ENCODE data around the gene PIN1. TPM values are rescaled to one million over a fixed set of nuclear protein-coding genes. Genes with fewer than 3 reads are reported as not detected.

PIN1 gene
- 55.0 to 80.7 TPM (median 79.5 TPM) in 5 replicates for total RNA-seq (2022; extraction: Qiagen RNA extraction)

GRCh38 chr19:9834726-9835506, at the start of gene PIN1:
Gene PIN1 (plus strand): TSS chr19:9835318. CDS start chr19:9835345, 27 bp downstream.

GRCh38 chr19:9818734-9819595, 16.2 kb upstream of the PIN1 start, which contains the start of gene FBXL12:
Gene FBXL12 (minus strand): TSS chr19:9819079. CDS start chr19:9818813, 266 bp downstream.

DNA sequence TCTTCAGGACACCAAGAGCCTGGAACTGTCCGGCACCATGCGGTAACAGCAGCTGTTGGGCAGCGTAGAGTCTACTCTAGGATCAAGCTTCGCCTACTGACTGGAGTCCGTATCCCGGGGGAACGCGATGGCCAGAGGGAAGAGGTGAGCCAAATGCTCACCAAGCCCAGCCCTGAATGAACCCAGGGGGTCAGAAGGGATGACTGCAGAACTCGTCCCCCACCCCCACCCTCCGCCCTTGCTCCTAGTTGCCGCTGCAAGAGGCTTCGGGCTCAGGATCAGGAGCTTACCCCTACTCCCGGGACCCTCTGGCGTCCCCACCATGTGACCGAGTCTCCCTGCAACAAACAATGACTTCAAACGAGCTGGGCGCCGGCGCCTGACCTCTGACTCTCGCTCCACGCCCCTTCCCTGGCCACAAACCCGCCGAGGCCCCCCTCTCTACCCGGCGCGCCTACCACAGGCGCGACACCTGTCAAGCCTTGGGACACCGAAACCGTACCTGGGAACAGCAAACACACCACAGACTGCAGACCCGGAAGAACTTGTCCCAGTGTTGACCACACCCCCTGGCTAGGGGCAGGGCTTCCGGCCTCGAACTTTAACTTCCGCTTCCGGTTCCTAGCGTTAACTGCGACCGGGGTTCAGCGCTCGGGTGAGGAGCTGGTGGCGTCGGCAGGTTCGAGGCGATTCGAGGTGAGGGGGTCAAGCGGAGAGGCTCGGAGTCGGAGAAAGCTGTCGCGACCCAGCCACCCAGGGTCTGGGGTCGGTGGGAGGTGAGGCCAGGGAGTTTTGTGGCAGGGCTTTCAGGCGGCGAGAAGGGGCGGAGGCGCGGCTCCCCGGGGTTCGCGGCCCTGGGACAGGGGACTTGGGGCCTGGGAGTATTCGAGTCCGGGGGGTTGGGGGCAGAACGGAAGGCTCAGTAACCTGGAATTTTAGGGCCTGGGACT, 7.6 kb upstream of the PIN1 start, which contains the start of gene UBL5:
UBL5 (plus strand) TSS at position 630 of the 950 bp plus-strand sequence. CDS start 420 bp downstream, outside the sequence.

Other genes starting within 250 kb of the PIN1 start
- 8.3 to 10.7 TPM (median 9.6 TPM) in 5 replicates for gene ZNF561, start 214.1 kb upstream of the PIN1 start, total RNA-seq (2022; extraction: Qiagen RNA extraction)
- gene ZNF562, start 160.2 kb upstream of the PIN1 start, total RNA-seq (2022; extraction: Qiagen RNA extraction), result 4.9 to 6.9 TPM (median 6.2 TPM) in 5 replicates
- 0.72 to 1.2 TPM (median 1.1 TPM) in 5 replicates for gene ZNF846, start 66.6 kb upstream of the PIN1 start, total RNA-seq (2022; extraction: Qiagen RNA extraction)
- 12.3 to 13.9 TPM (median 12.7 TPM) in 5 replicates for gene FBXL12, start 16.2 kb upstream of the PIN1 start, total RNA-seq (2022; extraction: Qiagen RNA extraction)
- gene UBL5, start 7.4 kb upstream of the PIN1 start, total RNA-seq (2022; extraction: Qiagen RNA extraction), result 399 to 484 TPM (median 422 TPM) in 5 replicates
- 9.0 to 11.2 TPM (median 10.7 TPM) in 5 replicates for gene OLFM2, start 101.2 kb downstream of the PIN1 start, total RNA-seq (2022; extraction: Qiagen RNA extraction)
- gene COL5A3, start 175.2 kb downstream of the PIN1 start, total RNA-seq (2022; extraction: Qiagen RNA extraction), result 2.6 to 3.7 TPM (median 3.1 TPM) in 5 replicates
- 0.21 to 0.65 TPM (median 0.36 TPM) in 5 replicates for gene RDH8, start 178.2 kb downstream of the PIN1 start, total RNA-seq (2022; extraction: Qiagen RNA extraction)

All from A549 treated with Mapracorat at 1 μM for 4 hours (cell line).